ENCODE measurements around the gene TMEM131.

Gene TMEM131

GRCh38 chr2:97759727-97760407 is 235.9 kb downstream of the TMEM131 start:
- TF ChIP-seq CTCF (conservative IDR thresholded peaks at IDR 0.05; ENCODE audit: low read length): no peak
- H3K4me3 ChIP-seq (ENCODE audit: low read length): no peak overlapping the region
- DNase-seq (ENCODE audit: low read depth): no peak

- peak; percentile 34 for DNase-seq (ENCODE audit: low read depth)
- no peak for TF ChIP-seq CTCF (conservative IDR thresholded peaks at IDR 0.05; ENCODE audit: low read length)
- no peak overlapping the region for H3K4me3 ChIP-seq (ENCODE audit: low read length)
These were observed 237.5 kb downstream of the TMEM131 start for GRCh38 chr2:97758131-97758705.

GRCh38 chr2:97757062-97757461 is 238.7 kb downstream of the TMEM131 start:
- TF ChIP-seq CTCF (conservative IDR thresholded peaks at IDR 0.05; ENCODE audit: low read length): no peak
- no peak for DNase-seq (ENCODE audit: low read depth)
- no peak overlapping the region for H3K4me3 ChIP-seq (ENCODE audit: low read length)

- no peak overlapping the region for H3K4me3 ChIP-seq (ENCODE audit: low read length)
- TF ChIP-seq CTCF (conservative IDR thresholded peaks at IDR 0.05; ENCODE audit: low read length): no peak
- no peak for DNase-seq (ENCODE audit: low read depth)
These were observed 240.3 kb downstream of the TMEM131 start for GRCh38 chr2:97755491-97755890.

GRCh38 chr2:97754690-97755346 is 240.9 kb downstream of the TMEM131 start:
- H3K4me3 ChIP-seq (ENCODE audit: low read length): no peak overlapping the region
- DNase-seq (ENCODE audit: low read depth): no peak
- no peak for TF ChIP-seq CTCF (conservative IDR thresholded peaks at IDR 0.05; ENCODE audit: low read length)

GRCh38 chr2:97752342-97753334 is 243.1 kb downstream of the TMEM131 start:
- no peak for DNase-seq (ENCODE audit: low read depth)
- no peak overlapping the region for H3K4me3 ChIP-seq (ENCODE audit: low read length)
- TF ChIP-seq CTCF (conservative IDR thresholded peaks at IDR 0.05; ENCODE audit: low read length): no peak

Measured in AG10803 (cell line).